T-helper 22 cell (primary cell): ENCODE data around the gene OR2A7.
"Not testable (repeated sequence)": the region's sequence is repeated elsewhere in the genome, so short reads cannot be mapped to it uniquely, and the experiment has no call there.

Source experiments
- DNase-seq: peaks from one replicate; pipeline ENCODE4 v3.0.0-alpha.2; 2020; ENCODE audit warnings: low read depth

Gene OR2A7, protein sequence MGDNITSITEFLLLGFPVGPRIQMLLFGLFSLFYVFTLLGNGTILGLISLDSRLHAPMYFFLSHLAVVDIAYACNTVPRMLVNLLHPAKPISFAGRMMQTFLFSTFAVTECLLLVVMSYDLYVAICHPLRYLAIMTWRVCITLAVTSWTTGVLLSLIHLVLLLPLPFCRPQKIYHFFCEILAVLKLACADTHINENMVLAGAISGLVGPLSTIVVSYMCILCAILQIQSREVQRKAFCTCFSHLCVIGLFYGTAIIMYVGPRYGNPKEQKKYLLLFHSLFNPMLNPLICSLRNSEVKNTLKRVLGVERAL

DNA sequence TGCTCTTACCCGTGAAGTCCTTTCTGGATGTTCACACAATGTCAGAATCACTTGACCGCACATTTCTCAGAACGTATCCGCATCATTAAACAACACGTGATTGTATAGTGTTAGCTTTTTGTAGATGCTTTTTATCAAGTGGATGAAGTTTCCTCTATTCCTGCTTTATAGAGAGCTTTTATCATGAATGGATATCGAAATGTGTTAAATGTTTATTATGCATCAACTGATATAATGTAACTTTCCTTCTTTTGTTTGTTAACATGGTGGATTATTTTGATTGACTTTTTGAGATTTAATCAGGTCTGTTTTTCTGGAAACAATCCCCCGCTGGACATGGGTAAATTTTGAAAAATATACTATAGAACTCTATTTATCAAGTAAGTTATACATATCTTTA lies at the start of gene OR2A7:
Gene OR2A7, minus strand, starts transcription at position 101 of the 400 bp plus-strand sequence. CDS start 5,164 bp downstream, outside the sequence.
- DNase-seq, result not testable (repeated sequence)

DNA sequence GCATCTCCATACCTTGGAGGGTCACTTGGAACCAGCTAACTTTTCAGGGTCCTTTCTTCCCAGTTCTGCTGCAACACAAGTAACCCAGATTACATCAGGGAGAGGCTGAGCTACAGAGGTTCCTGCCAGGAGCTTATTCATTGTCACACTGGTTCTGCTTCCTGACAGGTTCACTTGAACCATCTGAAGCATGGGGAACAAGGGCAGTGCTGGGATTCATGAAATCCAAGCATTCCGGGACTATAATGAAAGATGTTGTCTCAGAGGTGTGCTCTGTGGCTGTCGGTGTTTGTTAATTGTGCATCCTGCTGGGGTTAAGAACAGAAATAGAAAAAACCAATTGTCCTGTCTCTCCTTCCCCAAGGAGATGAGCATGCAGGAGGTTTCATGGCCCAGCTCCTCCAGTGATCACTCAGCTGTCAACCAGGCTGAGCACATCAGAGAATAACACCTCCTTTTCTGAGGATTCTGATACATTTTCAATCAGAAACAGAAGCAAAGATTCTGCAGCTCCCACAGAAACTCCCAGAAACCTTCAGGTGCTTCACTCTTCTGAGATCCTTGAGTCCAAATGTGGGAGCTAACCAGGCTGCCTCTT lies 47.4 kb upstream of the OR2A7 start, which contains the start of gene OR2A1:
Gene OR2A1, plus strand, starts transcription at position 548 of the 598 bp plus-strand sequence. CDS start 5,706 bp downstream, outside the sequence.
- not testable (repeated sequence) for DNase-seq

DNA sequence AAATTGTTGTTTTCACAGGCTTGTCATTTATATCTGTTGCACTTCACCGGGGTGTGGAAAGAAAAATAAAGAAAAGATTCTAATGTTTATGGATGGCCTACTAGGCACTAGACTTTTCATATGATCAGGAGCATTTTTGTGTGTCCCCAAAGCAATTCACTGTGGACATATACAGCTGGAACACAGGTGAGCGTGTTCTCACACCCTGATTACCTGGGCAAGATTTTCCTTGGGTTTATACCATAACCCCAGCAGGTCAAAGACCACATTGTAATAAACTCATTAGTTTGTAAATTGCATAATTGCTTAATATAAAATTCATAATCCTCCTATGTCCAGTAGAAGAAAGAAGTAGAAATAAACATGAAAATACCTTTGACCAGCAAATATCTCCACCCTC lies 46.6 kb upstream of the OR2A7 start:
- not testable (repeated sequence) for DNase-seq

DNA sequence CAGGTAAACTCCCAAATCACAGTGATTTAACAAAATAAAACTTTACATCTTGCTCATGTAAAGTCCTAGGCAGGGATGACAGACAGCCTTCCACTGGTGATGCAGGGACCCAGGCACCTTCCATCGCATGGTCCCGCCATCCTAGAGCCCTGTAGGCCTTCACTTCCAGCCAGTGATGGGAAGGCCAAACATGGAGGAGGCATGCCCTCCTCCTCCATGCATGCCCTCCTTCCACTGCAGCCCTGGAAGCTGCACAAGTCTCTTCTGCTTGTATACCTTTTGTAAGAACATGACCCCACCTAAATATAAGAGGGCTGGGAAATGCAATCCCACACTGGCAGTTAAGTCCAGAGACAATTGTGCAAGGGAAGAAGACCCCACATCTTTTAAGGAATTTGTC lies 45.1 kb upstream of the OR2A7 start:
- not testable (repeated sequence) for DNase-seq

DNA sequence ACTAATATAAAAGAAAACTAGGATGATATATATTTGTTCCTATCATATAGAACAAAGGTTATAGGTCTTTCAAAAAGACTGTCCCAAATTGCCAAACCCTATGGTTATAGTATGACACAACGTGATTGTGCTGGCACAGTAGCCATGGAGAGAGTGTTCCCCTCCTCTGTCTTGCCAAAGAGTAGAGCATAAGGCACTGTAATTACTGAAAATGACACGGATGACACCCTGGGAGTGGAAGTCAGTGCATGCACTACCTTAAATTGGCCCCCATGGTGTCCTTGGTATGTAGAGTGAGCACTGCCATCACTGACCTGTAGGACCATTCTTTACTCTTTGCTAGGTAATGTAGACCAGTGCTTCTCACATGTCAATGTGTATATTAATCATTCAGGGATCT lies 40.6 kb upstream of the OR2A7 start:
- DNase-seq, result not testable (repeated sequence)

DNA sequence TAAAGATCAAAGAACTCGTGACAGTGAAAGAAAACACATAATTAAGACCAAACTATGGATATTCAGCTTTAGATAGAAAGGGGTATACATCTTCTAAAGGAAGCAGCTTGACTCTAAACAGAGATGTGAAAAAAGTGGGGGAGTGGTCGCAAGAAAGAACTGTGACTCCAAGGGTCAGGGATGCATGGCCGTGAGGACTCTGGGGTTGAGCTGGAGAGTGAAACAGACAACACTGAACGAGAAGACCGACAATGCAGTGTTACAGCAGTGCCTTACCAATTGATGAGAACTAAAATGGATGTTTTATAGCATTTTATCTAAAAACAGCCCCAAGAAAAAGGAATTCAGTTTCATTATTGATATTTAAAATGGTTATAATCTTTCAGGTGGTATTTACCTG lies 39.0 kb upstream of the OR2A7 start:
- DNase-seq, result not testable (repeated sequence)

DNA sequence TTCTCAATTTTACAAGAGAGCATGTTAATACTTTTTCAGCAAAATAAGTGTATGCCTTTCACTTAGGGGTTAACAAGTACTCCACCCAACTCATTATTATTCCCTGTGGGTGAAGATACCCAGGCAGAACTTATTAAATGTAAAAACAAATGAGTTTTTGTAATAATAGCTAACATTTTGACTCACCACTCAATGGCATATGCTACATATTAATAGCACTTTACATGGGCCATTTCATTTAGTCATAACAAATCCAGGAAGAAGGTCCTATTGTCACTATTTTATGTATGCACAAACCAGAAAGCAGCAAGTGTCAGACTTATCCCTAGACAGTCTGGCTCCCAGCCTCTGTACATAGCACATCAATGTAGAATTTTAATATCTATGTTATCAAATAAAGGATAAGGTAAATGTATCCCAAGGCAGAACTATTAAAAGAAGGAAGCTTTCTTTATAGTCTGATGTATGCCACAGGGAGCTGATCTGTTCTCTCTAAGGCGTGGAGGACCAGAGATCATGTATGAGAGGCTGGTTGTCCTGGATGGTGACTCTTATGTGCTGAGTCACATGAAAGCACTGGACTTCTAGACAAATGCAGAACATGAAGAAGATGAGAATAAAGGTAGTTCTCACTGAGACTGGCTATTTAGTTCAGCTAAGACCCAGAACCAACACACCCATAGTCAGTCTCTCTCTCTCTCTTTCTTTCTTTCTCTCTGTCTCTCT lies 38.1 kb upstream of the OR2A7 start:
- not testable (repeated sequence) for DNase-seq

DNA sequence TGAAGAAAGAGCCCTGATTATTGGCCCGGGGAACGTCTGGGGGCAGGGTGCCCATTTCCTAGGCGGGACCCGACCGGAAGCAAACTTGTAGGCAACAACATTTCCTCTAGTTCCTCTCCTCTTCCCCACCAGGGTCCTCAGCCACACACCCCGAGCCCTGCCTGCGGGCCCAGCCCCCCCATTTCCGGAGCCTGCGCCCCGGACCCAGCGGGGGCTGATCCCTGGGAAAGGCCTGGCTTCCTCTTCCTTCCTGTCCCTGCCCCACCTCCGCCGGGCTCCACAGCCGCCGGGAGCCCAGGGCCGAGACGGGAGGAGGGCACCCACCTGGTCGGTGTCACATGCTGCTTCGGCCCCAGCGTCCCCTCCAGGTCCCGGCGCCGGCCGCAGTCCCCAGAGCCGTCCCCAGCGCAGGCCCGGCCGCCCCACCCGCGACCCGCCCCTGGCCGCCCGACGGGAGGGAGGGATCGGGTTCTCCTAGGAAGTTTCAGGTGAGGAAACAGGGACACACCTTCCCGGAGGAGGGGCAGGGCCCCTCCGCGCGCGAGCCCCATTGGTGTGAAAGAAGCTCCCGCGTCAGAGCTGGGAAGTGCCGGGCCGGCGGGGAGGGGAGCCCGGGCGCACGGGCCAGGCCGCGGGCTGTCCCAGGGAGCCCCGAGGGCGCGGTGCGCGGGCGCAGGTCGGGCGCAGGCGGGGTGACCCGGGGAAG lies 29.4 kb upstream of the OR2A7 start:
- not testable (repeated sequence) for DNase-seq

DNA sequence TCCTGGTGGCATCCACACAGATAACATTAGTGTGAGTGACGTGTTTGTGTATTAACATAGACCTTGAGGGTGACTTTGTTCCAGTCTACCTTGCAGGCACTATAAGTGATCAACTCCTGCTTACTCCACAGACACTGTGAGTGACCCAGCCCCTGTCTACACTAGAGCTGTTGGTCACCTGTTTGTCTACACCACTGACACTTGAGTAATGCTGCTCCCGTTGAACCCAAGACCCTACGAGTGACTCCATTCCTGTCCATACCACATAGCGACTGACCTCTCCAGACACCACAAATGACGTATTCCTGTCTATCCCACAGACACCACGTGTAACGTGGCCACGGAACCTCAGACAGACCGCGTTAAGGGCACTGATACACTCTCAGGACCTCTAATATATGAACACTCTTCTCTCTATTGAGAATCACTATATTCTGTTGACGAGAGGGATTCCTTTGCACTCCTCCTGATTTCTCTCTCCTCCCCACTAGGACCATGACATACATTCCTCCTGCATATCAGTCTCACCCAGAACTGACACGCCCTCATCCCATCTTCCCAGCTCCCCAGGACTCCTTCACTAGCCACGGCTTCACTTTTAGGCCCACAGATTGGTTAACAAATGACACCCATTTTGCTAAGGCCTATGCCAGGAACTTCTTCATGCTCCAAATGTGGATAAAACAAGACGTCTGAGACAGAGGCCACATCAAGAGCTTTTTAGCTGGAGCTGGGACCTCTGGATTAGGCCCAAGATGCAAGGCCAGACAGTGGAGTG lies 28.0 kb upstream of the OR2A7 start:
- DNase-seq, result not testable (repeated sequence)

DNA sequence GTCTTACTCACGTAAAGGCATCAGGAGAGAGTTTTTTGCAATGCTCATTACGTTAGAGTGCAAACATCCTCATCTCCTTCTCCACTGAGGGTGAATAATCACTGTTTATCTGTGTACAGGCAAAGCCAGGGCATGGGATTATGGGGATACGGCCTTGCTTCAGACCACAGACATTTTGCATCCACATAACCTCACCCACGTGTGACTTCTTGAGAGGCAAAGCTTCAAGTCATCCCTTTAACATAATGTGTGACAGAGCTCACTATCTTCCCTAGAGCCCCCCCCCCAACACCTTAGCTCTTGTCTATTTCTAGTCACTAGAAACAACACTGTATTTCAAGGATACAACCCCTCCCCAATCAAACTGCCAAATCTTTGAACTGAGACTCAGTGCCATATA lies 27.0 kb upstream of the OR2A7 start:
- DNase-seq, result not testable (repeated sequence)

DNA sequence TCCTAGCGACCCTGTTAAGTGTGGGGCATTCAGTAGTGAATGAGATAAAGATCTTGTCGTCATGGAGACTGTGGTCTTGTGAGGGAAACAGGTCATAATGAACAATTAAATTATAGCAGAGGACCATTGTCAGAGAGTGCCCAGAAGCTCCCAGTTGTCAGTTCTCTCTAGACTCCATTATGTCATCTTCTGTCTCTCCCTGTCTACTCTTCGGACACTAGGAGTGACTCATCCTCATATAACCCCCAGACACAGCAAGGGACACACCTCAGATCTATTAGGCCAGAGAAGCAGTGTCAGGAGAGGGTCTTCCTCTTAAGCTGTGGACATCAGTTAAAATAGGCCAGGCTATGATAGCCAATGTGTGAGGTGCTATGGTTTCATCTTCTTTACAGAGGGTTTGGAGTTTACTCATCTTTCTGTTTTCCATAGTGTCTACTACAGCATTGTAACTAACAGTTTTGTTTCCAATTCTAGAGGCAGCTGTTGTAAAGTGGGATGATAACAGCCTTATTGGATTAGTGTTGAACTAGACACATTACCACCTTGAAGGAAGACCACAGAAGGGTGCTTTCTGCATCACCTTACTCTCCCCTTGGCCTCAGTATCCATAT lies 22.7 kb upstream of the OR2A7 start:
- not testable (repeated sequence) for DNase-seq

DNA sequence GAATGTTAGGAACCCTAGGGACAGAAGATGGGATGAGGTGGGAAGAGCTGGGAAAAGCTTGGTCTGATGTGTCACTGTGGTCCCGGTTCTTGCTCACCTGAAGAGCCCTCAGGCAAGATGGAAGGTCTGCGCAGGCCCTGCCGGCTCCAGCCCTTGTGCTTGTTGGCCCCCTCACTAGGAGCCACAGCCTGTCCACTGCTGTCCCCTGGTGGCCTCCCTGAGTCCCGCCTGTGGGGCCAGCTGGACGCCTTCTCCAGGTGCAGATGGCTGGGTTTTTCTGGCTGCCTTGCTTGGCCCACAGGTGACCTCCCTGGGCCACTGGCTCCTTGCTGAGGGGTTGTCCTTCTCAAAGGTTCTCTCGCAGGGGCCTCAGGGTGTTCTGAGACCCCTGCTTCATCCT lies 19.1 kb upstream of the OR2A7 start:
- DNase-seq, result not testable (repeated sequence)

DNA sequence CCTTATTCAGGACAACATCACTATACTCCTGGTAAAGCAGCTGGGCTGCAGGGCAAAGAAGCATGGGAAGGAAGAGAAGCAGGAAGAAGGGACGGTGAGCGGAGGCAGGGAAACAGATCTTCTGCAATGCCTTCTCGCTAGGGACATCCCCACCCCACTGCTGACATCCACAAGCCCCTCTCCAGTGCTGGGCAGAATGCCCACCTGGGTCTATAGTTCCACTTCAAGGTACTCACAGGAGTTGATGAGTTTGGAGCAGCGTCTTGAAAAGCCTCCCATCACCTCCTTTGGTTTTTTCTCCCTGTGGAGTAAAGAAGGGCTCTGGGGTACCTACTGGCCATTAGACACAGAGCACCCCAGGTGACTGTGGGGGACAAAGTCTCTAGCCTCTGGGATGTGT lies 17.9 kb upstream of the OR2A7 start:
- not testable (repeated sequence) for DNase-seq

DNA sequence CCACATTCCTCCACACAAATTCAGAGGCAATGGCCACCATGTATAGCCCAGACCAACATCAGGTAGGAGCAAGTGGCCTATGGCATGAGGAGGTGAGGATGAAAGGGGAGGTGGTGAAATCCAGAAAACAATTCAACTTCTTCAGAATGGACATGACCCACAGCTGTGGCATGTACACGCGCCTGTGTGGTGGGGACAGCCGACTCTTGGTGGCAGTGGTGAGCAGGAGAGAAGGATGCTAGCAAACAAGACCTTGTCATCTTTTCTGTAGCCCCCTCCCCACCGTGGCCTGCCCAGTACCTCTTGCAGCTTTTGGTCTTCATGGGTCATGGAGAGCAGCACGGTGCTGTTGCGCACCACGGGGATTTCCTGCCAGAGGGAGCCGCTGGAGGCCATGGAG lies 17.4 kb upstream of the OR2A7 start:
- DNase-seq, result not testable (repeated sequence)

DNA sequence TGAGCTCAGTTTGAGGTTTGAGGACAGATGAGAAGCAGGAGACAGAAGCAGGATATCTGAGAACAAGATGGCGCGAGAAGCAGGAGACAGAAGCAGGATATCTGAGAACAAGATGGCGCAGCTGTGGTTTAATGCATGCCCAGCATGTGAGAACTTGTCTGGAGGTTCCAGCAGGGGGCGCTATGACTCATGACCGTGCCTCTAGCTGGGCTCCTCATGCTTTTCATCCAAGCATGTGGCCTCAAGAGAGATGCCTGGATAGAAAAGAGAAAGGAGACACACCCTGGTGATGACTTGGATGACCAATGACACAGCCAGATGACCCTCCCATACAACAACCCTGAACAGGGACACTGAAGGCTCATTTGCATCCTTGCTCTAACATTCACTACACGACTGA lies 15.4 kb upstream of the OR2A7 start:
- not testable (repeated sequence) for DNase-seq

DNA sequence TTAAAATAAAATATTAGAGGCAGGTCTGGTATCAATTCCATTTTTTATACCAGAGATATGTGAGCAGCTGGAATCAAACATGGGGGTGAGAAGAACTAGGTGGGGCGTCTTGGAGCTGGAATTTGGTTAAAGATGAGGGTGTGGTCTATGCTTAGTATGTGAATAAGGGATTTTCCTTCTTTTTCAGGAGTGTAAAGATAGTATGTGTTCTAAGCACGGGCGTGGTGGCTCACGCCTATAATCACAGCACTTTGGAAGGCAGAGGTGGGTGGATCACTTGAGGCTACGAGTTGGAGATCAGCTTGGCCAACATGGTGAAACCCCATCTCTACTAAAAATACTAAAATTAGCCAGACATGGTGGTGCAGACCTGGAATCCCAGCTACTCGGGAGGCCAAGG lies 10.7 kb upstream of the OR2A7 start:
- DNase-seq, result not testable (repeated sequence)

DNA sequence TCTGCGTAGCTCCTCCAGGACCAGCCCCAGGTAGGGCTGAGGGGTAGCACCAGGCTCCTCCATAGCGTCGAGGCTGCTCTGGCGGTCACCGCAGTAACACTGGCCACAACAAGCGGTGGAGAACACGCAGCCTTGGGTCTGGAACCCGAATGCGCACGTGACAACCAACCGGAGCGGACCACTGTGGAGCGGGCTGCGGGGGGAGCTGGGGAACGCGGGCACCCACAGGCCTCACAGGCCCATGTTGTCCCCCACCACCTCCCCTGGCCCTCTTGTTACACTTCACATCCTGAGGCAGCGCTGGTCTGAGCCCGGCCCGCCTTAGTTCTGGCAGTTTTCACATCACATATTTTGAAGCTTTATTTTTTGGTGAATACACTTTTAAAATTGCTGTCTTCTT lies 4.6 kb upstream of the OR2A7 start, which contains the start of gene CTAGE8:
Gene CTAGE8, minus strand, starts transcription at position 101 of the 400 bp plus-strand sequence. Its CDS starts 38 bp downstream, at position 63.
- not testable (repeated sequence) for DNase-seq

DNA sequence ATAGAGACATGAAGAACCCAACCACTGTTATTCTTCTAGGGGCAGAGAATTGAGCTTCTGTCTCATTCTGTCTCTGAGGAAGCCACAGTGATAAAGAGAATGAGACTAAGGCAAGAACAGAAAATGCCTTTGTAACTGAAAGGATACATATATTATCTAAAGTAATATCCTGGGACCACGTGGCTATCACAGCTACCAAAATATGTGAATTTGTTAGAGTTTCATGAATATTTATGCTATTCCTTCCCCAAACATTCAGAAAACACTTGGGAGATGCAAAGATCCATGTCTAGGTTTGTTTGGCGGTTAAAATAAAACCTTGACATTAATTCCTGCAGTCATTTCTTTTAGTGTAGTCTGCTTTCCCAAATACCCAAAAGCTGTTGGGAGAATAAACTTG lies 2.5 kb downstream of the OR2A7 start:
- DNase-seq, result not testable (repeated sequence)

DNA sequence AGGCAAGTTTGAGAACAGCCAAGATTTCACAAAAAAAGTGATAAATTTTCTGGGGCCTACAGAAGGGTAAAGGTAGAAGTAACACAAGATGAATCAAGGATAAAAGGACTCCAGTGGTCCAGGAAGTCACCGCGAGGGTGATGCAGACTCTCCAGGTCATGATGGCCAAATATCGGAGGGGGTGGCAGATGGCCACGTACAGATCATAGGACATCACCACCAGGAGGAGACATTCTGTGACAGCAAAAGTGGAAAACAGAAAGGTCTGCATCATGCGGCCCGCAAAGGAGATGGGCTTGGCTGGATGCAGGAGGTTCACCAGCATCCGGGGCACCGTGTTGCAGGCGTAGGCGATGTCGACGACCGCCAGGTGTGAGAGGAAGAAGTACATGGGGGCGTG lies 5.5 kb downstream of the OR2A7 start:
- DNase-seq, result not testable (repeated sequence)

DNA sequence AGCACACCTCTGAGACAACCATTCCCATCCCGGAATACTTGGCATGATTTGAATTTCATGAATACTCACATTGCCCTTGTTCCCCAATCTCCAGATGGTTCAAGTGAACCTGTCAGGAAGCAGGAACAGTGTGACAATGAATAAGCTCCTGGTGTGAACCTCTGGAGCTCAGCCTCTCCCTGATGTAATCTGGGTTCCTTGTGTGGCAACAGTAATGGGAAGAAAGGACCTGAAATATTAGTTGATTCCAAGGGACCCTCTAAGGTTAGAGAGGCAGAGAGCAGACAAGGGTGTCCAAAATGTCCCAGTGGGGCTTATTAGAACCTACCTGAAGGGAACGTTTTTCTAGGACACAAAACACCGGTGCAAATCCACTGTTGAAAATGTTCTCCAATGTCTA lies 8.5 kb downstream of the OR2A7 start:
- DNase-seq, result no peak

DNA sequence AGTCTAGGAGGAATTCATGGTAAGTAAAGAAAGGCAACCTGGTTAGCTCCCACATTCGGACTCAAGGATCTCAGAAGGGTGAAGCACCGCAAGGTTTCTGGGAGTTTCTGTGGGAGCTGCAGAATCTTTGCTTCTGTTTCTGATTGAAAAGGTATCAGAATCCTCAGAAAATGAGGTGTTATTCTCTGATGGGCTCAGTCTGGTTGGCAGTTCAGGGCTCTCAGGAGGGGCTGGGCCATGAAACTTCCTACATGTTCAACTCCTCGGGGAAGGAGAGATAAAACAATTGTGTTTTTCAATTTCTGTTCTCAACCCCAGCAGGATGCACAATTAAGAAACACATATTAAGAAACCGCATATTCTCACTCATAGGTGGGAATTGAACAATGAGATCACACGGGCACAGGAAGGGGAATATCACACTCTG lies 9.1 kb downstream of the OR2A7 start:
- no peak for DNase-seq
